ENCODE results near the gene EPN3.

EPN3 gene

DNA sequence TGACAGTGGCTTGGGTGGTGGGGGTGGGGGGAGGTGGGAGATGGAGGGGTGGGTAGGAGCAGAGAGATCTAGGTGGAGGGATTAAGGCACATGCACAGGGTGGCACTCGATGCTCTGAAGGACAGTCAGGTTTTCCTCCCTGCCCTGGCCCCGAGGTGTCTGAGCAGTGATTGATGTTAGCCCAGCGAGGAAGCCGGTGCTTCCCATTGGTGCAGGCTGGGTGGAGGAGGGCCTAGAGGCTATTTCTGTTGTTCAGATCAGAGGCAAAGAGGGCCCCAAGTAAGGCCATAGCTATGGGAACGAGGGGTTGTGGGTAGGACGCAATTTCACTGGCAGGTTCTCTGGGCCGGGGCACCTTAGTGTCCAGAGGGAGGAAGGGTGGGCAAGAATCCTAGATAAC, 51.1 kb downstream of the EPN3 start:
- no peak for FAIRE-seq
- no peak for DNase-seq (ENCODE audit: extremely low spot score, insufficient read length, low read depth)

DNA sequence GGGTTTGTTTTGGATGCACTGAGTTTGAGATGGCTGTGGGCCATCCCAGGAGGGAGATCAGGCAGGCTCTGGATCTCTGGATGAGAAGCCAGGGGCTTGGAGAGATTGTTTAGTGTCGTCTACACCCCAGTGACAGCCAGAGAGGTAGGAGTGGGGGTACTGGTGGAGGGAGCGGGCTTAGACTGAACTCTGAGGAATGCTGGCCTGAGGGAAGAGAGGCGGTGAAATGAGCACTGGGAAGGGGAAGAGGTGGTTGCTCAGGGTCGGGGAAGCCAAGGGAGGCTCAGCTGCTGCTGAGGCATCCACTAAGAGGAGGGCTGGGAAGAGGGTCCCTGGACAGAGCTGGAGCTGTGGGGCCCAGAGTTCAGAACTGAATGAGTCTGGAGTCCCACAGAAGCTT, 51.6 kb downstream of the EPN3 start:
- FAIRE-seq (no peak), DNase-seq (ENCODE audit: extremely low spot score, insufficient read length, low read depth) (no peak)

DNA sequence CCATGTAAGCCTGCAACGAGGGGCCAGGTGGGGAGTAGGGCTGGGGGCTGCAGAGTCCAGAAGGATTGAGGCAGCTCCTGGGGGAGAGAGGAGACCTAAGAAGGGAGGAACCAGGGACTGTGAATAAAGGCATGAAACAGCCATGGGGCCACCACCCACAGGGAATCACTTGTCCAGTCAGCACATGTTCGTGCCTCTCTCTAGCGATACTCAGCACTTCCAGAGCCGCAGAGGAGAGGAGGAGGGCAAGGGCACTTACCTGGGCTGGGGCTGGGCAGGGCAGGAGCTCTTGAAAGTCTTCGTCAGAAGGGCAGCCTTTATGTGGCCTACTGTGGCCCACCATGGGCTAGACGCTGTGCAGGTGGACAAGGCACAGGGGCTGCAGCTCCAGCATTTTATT, 52.2 kb downstream of the EPN3 start:
- no peak for DNase-seq (ENCODE audit: extremely low spot score, insufficient read length, low read depth)
- FAIRE-seq = no peak

DNA sequence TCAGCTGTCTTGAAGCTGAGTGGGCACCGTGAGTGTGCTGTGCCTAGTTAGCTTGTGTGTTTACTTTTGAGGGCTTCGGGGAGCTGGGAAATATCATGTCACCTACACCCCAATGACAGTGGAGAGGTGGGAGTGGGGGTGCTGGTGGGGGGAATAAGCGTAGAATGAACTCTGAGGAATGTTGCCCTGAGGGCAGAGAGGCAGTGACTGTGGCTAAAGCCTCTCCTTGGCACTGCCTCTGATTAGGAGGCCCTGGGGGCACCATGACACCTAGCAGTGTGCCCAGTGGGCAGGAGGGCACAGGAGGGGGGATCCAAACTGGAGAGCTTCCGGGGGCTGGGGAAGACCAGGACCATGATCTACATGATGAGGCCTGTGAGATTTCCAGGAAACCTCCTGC, 52.8 kb downstream of the EPN3 start:
- DNase-seq (ENCODE audit: extremely low spot score, insufficient read length, low read depth) (no peak), FAIRE-seq (no peak)

DNA sequence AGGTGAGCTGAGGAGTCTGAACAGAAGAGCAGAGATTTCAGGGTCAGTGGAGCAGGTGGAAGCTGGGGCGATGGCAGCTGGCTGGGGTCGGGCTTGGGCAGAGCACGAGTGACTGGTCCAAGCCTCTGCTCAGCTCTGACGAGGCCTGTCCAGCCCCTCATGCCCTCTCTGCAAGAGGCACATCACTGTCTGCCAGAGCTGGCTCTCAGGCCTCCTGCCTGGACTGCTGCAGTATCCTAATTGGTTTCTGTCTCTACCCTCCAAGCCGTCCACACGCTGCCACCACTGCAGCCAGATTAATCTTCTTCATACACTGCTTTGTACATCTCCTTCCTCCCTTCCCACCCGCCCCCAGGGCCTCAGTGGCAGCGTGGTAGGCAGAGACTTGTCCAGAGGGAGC, 53.4 kb downstream of the EPN3 start:
- DNase-seq (ENCODE audit: extremely low spot score, insufficient read length, low read depth) (no peak), FAIRE-seq (no peak)

DNA sequence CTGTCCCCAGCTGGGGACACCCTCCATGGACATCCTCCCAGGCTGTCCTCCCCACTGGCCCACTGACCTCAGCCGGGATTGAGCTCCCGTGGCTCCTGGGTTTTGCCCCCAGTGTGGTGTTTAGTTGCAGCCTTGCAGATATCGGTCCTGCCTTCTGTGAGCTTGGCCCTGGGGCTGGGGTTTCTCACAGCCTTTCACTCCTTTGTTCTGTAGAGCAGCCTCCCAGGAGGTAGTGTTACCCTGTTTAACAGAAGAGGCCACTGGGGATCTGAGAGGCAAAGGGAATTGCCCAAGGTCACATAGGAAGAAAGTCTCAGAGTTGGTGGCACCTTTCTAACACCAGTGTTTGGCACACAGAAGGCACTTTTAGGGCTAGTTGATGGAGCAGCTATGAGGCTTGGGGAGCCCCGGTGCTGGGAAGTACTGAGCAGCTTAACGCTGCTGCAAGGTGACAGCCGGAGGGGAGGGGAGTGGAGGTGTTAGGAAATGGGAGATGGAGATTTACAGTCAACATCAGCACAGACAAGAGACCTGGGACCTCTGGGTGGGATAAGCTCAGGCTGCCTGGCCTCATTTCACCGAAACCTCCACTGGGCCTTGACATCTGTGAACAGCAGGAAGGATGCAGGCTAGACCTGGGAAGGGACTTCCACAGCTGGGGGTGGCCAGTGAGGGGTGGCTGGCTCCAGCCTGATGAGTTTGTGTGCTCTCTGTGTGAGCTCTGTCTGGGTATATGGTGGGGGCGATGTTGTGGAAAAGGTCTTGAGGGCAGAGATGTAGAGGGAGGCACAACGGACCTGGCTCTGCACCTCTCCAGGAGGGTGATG, 54.1 kb downstream of the EPN3 start:
- DNase-seq (ENCODE audit: extremely low spot score, insufficient read length, low read depth) = no peak
- FAIRE-seq = no peak

DNA sequence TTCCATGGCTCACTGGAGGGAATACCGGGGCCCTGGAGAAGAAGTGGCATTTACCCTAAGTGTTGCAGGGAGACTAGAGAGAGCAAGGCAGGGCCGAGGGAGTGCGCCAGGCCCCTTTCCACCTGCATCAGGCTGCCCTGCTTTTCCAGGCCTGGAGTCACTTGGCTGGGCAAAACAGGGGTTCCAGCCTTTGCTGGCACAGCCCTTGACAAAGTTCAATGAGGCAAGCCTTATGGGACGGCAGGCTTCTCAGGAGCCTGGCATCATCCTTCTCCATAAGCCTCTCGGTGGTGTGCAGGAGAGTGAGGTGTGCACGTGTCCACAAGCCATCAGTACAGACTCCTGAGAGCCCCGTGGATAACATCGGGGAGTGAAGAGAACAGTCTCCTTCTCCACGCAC, 55.0 kb downstream of the EPN3 start:
- FAIRE-seq (no peak), DNase-seq (ENCODE audit: extremely low spot score, insufficient read length, low read depth) (no peak)

DNA sequence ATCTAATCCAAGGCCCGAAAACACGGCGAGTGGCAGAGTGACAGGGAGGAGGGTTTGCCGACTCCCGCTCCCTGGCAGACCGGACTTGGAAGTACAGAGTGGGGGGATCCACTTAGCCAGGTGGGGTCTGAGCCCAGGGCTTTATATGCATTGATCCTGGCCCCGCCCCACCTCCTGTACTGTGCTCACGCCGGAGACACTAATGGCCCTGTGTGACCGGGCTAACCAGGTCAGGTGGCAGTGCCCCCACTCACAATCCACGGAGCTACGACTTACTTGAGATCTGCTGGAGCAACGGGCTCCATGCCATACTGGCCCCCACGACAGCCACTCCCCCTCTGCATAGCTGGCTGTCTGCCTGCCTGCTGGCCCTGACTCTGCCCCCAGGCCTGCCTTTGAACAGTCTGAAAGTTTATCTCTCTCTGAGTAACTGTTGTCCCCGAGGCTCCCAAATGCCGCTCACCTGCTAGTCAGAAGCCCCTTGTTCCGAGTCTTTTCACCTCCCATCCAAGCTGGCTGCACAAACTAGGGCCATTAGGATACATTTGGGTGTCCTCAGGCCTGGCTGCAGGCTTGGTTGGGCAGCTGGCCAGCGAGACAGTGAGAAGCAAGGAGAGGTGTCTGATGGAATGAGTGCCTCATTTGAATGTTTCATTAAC, 56.0 kb downstream of the EPN3 start:
- DNase-seq (ENCODE audit: extremely low spot score, insufficient read length, low read depth) = no peak

DNA sequence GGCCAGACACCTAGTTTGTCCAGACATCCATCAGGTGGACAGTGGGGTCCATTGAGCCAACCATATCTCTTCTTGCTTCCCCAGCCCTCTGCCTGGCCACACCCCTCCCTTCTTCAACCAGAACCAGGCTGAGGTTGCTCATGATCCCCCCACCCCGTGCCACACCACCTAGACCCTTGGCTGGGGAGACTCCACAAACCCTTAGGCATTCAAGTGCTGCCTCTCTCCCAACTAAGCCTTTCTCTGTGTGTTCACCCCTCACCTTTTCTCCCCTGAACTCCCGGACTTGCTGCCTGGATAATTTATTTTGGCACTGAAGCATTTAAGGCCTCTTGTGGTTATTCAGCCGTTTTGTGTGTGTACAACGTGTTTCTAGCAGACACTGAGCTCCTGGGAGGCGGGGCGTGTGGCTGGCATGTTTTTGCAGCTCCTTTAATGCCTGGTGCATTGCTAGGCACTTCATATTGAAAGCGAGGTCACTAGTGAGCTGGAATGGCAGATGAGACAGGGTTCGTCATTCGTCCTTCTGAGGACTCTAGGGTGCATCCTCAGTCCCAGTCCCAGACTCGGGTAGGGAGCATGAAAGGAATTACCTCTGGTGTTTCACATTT, 56.7 kb downstream of the EPN3 start:
- DNase-seq (ENCODE audit: extremely low spot score, insufficient read length, low read depth) (no peak), FAIRE-seq (no peak)

More for the DNA sequence above, 56.0 kb downstream of the EPN3 start:
- no peak for FAIRE-seq

DNA sequence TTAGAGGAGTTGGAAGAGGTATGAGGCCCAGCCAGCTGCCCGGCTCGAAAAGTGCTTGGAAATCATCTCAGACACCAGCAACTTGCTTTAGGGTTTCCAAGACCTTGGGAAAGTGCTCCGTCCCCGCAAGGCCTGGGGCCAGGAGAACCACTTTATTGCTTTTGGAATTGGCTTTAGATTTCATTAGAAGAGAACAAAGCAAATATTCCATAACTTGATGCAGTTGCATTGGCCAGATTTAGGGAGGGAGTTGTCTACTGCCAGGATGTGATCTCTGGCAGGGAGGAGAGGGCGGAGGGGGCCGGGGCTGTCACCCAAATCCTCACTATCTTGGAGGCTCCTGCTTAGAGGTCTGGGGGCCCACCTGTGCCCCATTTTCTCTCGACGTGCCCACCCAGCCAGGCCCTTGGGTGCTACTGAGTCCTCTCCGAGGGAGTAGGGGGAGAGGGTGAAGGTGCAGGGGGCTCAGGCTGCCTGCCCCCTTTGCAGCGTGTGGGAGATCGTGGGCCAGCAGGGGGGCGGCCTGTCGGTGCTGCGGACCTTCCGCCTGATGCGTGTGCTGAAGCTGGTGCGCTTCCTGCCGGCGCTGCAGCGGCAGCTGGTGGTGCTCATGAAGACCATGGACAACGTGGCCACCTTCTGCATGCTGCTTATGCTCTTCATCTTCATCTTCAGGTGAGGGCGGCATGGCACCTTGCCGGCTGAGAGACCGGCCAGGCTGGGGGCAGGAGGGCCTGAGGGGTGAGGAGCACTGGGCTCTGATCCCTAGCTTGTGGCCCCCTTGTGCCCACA, 58.6 kb downstream of the EPN3 start:
- no peak for DNase-seq (ENCODE audit: extremely low spot score, insufficient read length, low read depth)
- no peak for FAIRE-seq

DNA sequence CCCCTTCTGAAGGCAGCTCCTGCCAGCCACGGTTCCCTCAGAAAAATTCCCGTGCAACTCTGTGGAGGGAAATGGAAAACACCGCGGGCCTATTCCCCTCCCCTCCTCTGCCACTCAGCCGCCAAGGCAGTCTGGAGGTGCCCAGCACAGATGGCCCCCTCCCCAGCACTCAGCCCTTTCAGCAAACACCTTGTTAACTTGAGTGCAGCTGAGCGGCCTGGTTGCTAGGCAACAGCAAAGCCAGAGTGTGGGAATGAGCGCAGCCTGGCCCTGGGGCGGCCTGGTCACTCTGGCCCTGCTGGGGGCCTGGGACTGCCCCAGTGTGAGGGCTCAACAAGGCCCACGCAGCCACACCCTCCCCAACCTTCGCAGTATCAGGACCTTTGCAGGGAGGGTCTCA, 60.8 kb downstream of the EPN3 start:
- DNase-seq (ENCODE audit: extremely low spot score, insufficient read length, low read depth) (no peak), FAIRE-seq (no peak)

Data from GM18507 (cell line).